ENCODE results near the gene NADK. TPM values are rescaled to one million over a fixed set of nuclear protein-coding genes. Genes with fewer than 3 reads are reported as not detected.
A peak's percentile ranks its signal among the peaks of the same experiment; 100 is the strongest.

Gene NADK
- total and polyA plus RNA-seq, 2 donors (not counting 1 experiment from before 2014, with no cell fraction given) = 149 to 184 TPM

DNA sequence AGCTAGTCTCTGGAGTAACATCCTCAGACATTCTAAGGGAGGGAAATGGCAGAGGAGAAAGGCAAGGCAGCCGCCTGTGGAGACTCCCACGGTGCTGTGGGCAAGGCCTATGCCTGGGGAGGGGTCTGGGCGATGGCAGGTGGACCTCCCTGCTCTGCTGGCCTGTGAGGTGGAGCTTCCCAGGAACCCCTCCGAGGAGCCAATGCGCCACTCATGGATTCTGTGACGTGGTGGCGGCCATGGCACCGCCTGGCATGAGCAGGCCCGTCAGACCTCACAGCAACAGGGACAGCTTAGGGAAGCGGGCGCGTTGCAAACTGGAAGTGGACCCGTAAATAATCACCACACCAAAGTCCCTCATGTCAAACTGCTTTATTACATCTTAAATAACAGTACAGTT is 6.7 kb upstream of the NADK start:
- WGBS (ENCODE audit: insufficient coverage) = 98% methylated on average over 4 of the region's 13 CpGs
- H3K9me3 ChIP-seq (ENCODE audit: control extremely low read depth in 1 of 3, control insufficient read depth in 2 of 3, insufficient read depth in 1 of 3, low read length in 2 of 3) = peaks cover 0 to 6% (median 0%) of the 10 kb centered on the region in 3 donors
- peaks cover 6 to 52% of the 10 kb centered on the region in 2 experiments for H3K36me3 ChIP-seq (replicated peaks in 1 of 2; ENCODE audit: control extremely low read depth in 1 of 2, control insufficient read depth in 1 of 2, extremely low read depth in 1 of 2, insufficient read depth in 2 of 2, low read length in 1 of 2)
- no peak for ATAC-seq (ENCODE audit: low read depth)
- TF ChIP-seq EZH2 (IDR thresholded peaks at IDR 0.05; ENCODE audit: borderline replicate concordance, insufficient read depth, low read depth, low read length, poor library complexity, severe bottlenecking) = no peak
- TF ChIP-seq, protein P1, sequence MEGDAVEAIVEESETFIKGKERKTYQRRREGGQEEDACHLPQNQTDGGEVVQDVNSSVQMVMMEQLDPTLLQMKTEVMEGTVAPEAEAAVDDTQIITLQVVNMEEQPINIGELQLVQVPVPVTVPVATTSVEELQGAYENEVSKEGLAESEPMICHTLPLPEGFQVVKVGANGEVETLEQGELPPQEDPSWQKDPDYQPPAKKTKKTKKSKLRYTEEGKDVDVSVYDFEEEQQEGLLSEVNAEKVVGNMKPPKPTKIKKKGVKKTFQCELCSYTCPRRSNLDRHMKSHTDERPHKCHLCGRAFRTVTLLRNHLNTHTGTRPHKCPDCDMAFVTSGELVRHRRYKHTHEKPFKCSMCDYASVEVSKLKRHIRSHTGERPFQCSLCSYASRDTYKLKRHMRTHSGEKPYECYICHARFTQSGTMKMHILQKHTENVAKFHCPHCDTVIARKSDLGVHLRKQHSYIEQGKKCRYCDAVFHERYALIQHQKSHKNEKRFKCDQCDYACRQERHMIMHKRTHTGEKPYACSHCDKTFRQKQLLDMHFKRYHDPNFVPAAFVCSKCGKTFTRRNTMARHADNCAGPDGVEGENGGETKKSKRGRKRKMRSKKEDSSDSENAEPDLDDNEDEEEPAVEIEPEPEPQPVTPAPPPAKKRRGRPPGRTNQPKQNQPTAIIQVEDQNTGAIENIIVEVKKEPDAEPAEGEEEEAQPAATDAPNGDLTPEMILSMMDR (IDR thresholded peaks at IDR 0.05) = no peak
- no peak for DNase-seq
- ChIA-PET POLR2A (interaction anchor here (0.6 kb wide), 1 partner anchor 8 kb away, joined by 3 read pairs; no protein-coding TSS in a partner anchor), CTCF (interaction anchor here (1.7 kb wide), 1 partner anchor 121 kb away, joined by 5 read pairs; no protein-coding TSS in a partner anchor)
- Mint-ChIP-seq H3K9me3 (ENCODE audit: insufficient read depth) (no peaks in the 10 kb centered on the region), H3K4me1 (peaks cover 34% of the 10 kb centered on the region), H3K27ac (peak overlapping the region; percentile 3), H3K4me3 (no peak overlapping the region), H3K27me3 (no peaks in the 10 kb centered on the region)
- peaks cover 22% of the 10 kb centered on the region for H4K20me1 ChIP-seq (ENCODE audit: control insufficient read depth, insufficient read depth, low read length, poor library complexity, severe bottlenecking)
- H3K4me2 ChIP-seq (replicated peaks; ENCODE audit: low read depth, low read length, poor library complexity, severe bottlenecking) = no peak overlapping the region
- no peak overlapping the region for H2AFZ ChIP-seq (ENCODE audit: insufficient read depth, low read depth, low read length, poor library complexity, severe bottlenecking)
- no peak overlapping the region for H3K4me3 ChIP-seq (ENCODE audit: control extremely low read depth in 1 of 5, extremely low read depth in 1 of 5, insufficient read depth in 1 of 5, low read depth in 2 of 5, low read length in 4 of 5)
- peaks cover 37 to 39% of the 10 kb centered on the region in 2 donors for H3K4me1 ChIP-seq (ENCODE audit: control insufficient read depth in 2 of 2, insufficient read depth in 2 of 2, low read length in 2 of 2)
- intact Hi-C loops (cut with micrococcal nuclease) = no loop called here
- no peak overlapping the region for H3K27ac ChIP-seq (ENCODE audit: low read length in 2 of 2)
- peaks cover 58% of the 10 kb centered on the region for H3K79me2 ChIP-seq (ENCODE audit: control insufficient read depth, insufficient read depth, low read length)
- H3K9ac ChIP-seq (ENCODE audit: low read length) = no peak overlapping the region
- no peaks in the 10 kb centered on the region for H3K27me3 ChIP-seq (replicated peaks in 1 of 4; ENCODE audit: control extremely low read depth in 1 of 4, control insufficient read depth in 3 of 4, insufficient read depth in 4 of 4, low read length in 3 of 4)

DNA sequence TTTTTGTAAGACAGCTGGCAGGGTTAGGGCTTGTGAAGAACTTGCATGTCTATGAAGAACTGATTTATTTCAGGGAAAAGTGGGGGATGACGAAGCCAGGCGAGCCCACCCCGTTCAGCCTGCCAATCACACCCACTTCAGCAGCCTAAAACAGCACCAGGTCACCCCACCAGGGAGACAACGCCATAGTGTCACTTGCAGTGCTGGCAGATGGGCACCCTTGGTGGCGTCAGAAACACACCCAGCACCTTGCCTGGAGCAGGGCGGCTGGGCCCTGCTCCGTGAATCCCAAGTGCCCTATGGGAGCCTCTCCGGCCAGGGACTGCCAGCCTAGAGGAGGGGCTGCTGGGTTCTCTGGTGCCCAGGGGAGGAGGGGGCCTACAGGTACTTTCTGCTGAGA is 5.0 kb upstream of the NADK start:
- POLR2A ChIA-PET = no interaction called here
- Histone ChIP-seq H2AFZ (ENCODE audit: insufficient read depth, low read depth, low read length, poor library complexity, severe bottlenecking) (no peak overlapping the region), H3K9me3 (ENCODE audit: control extremely low read depth in 1 of 3, control insufficient read depth in 2 of 3, insufficient read depth in 1 of 3, low read length in 2 of 3) (peaks cover 0 to 6% (median 0%) of the 10 kb centered on the region in 3 donors), H3K27me3 (replicated peaks in 1 of 4; ENCODE audit: control extremely low read depth in 1 of 4, control insufficient read depth in 3 of 4, insufficient read depth in 4 of 4, low read length in 3 of 4) (no peaks in the 10 kb centered on the region), H3K4me2 (replicated peaks; ENCODE audit: low read depth, low read length, poor library complexity, severe bottlenecking) (peak overlapping the region; percentile 94), H4K20me1 (ENCODE audit: control insufficient read depth, insufficient read depth, low read length, poor library complexity, severe bottlenecking) (peaks cover 5% of the 10 kb centered on the region), H3K4me1 (ENCODE audit: control insufficient read depth in 2 of 2, insufficient read depth in 2 of 2, low read length in 2 of 2) (peaks cover 47 to 50% of the 10 kb centered on the region in 2 donors), H3K9ac (ENCODE audit: low read length) (no peak overlapping the region), H3K27ac (ENCODE audit: low read length in 2 of 2) (peak overlapping the region; percentile 93 to 94), H3K36me3 (replicated peaks in 1 of 2; ENCODE audit: control extremely low read depth in 1 of 2, control insufficient read depth in 1 of 2, extremely low read depth in 1 of 2, insufficient read depth in 2 of 2, low read length in 1 of 2) (peaks cover 4 to 39% of the 10 kb centered on the region in 2 experiments), H3K79me2 (ENCODE audit: control insufficient read depth, insufficient read depth, low read length) (peaks cover 42% of the 10 kb centered on the region), H3K4me3 (ENCODE audit: control extremely low read depth in 1 of 5, extremely low read depth in 1 of 5, insufficient read depth in 1 of 5, low read depth in 2 of 5, low read length in 4 of 5) (peak overlapping the region in 1 of 5 experiments; percentile 54)
- ATAC-seq (ENCODE audit: low read depth) (no peak), DNase-seq (no peak)
- Mint-ChIP-seq H3K9me3 (ENCODE audit: insufficient read depth) (no peaks in the 10 kb centered on the region), H3K4me1 (peaks cover 42% of the 10 kb centered on the region), H3K4me3 (peak overlapping the region; percentile 74), H3K27me3 (no peaks in the 10 kb centered on the region), H3K27ac (peak overlapping the region; percentile 95)
- CTCF ChIA-PET = interaction anchor here (2.5 kb wide), 1 partner anchor 122 kb away, joined by 9 read pairs; no protein-coding TSS in a partner anchor
- TF ChIP-seq, protein P1 (IDR thresholded peaks at IDR 0.05) = no peak
- no peak for TF ChIP-seq EZH2 (IDR thresholded peaks at IDR 0.05; ENCODE audit: borderline replicate concordance, insufficient read depth, low read depth, low read length, poor library complexity, severe bottlenecking)
- intact Hi-C loops (cut with micrococcal nuclease) = no loop called here
- WGBS (ENCODE audit: insufficient coverage) = 90% methylated on average over 4 of the region's 8 CpGs
